HG02623 (cell line): ENCODE data around the gene ITGA2.

ENCODE experiments used
- ATAC-seq: cut with Tn5 transposase; IDR thresholded peaks from one replicate; pipeline ENCODE4 v1.9.1; 2021; ENCODE audit warnings: moderate library complexity; ENCODE audit not compliant: unreplicated experiment

The ITGA2 gene

DNA sequence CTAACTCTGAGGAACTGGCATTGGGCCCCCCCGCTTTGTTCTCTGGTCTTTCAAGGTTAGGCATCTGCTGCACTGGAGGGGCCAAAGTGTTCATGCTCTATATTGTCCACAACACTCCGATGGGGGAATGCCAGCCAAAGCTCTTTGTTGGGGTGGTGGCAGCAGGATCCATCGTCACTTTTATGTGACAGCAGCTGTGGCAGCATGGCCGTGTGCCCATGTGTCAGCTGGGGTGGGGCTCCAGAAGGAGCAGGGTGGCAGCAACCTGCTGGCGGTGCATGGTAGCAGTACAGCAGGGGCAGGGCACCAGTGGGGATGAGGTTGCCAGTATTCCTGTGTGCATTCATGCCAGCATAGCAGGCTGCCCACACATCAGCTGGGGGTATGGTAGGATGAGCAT is 28.2 kb downstream of the ITGA2 start:
- ATAC-seq = no peak

DNA sequence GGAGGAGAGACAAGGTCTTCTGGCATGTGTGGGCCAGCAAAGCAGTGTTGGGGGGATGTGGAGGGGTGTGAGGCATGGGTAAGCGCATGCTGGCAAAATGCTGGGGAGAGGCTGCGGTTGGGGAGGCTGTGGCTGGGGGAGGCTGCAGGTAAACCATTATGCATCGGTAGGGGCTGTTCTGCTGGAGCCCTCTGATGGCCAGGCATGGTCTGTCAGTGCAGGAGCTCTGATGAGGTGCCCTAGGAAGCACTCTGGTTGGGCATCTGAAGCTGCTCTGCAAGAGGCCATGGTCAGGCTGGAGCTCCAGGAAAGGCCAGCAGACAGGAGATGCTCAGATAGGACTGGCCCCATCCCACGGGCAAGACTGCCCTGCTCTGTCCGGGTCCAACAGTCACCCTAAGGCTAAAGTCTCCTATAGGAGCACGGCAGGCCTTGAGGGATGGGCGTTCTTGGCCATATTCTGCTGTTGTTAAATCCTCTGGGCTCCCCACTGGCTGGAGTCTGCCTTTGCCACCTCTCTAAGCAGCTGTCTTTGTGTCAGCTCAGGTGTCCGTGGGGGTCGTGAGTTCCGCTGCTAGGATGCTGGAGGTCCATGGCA is 28.7 kb downstream of the ITGA2 start:
- no peak for ATAC-seq

DNA sequence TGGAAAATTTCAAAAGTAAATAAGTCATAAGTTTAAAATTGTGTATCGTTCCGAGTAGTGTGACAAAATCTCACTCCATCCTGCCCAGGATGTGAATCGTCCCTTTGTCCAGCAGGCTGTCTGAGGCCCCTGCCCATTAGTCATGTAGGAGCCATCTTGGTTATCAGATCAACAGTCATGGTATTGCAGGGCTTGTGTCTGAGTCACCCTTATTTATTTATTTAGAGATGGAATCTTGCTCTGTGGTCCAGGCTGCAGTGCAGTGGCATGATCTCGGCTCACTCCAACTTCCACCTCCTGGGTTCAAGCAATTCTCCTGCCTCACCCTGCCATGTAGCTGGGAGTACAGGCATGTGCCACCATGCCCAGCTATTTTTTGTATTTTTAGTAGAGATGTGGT is 30.2 kb downstream of the ITGA2 start:
- ATAC-seq = no peak

DNA sequence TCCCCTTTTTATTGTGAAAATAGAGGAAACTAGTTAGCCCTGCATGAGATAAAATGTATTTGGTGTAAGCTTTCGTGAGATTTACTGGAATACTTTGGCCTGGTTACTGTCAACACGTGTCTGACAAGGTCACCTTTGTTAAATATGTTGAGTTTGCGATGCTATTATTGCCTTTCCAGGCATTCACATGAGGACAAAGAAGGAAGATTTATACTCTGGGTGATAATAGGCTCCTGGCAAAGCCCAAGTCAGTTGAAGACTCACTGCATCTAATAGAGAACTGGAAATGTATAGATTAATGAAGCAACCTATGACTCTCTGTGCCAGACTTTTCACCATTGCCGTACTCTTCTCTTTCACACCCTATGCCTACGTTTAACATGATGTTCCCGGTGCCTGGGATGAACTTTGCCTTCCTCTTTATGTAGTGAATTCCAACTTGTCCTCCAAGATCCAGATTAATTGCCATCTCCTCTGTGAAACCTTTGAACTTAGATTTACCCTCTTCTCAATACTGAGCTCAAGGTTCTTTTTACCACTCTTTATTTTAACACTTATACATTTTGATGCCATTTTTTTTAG is 33.9 kb downstream of the ITGA2 start:
- no peak for ATAC-seq

DNA sequence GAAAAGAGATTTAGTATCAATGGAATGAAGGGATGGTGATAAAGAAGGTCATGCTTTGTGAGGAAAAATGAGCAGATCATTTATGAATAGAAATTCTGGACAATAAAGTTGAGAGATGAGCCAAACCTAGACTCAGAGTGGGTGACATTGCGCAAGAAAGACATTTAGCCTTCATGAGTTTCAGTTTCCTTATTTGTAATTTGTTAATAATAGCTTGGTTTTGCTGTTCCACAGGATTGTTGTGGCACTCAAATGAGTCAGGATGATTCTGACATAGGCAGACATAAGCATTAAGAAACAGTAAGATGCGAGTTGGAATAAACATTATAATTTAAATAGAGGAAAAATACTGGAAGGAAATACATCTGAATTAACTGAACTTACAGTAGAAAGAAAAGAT is 34.8 kb downstream of the ITGA2 start:
- ATAC-seq = peak; percentile 89

DNA sequence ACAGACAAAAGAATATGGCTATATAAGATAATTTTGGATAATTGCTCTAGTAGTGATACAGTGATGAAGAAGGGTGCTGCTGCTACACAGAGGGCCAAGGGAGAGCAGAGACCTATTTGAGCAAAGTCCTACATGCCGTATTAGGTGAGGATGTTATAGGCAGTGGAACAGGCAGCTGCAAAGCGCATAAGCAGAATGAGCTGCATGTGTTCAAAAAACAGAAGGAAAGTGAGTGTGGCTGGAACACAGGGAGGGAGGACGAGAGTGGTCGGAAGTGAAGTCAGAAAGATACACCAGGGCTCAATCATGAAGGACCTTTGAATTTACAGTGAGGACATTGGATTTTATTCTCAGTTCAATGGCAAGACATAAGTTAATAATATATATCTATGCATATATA is 35.4 kb downstream of the ITGA2 start:
- no peak for ATAC-seq

DNA sequence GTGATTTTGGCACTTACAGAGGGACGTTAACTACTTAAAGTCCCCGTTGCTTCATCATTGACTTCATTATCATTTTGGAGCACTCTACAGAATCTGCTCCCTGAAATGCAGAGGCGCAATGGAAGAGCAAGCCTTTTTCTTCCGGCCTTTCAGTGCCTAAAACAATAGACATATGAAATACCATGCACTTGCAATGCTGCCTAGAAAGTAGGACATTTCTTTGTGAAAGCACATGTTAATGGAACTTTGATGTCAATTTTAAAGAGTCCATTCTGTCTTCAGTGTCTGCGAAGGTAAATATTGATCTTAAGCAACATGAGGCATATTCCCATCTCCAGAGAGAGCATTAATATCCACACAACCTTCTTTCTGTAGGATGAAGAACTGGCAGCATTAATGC is 36.3 kb downstream of the ITGA2 start:
- no peak for ATAC-seq

DNA sequence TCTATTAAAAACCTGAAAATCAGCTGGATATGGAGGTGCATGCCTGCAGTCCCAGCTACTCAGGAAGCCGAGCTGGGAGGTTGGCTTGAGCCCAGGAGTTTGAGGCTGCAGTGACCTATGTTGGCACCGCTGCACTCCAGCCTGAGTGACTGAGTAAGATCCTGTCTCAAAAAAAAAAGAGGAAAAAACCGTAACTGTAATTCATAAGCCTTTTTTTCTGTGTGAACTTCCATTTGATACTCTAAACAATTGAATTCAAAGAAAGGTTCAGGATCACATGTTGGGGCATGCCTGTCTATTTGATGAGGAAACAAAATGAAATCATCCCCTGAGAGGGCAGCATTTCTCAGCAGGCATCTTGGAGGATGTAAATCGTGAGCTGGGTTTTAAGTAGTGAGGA is 38.8 kb downstream of the ITGA2 start:
- no peak for ATAC-seq

DNA sequence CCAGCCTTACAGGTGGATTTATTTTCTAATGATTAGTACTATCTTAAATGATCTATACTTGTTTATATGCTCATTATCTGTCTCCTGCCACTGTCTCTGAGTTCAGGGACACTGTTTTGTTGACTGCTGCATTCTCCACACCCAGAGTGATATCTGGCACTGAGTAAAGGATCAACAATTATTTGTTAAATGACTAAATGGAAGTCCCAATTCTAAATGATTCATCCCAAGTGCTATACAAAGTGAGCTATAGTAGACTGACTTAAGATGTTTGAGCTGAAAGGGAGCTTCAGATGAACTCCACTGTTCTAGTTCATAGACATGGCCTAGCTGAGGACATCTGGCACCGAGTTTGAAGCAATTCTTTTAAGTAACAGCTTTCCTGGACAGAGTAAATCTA is 40.5 kb downstream of the ITGA2 start:
- no peak for ATAC-seq

DNA sequence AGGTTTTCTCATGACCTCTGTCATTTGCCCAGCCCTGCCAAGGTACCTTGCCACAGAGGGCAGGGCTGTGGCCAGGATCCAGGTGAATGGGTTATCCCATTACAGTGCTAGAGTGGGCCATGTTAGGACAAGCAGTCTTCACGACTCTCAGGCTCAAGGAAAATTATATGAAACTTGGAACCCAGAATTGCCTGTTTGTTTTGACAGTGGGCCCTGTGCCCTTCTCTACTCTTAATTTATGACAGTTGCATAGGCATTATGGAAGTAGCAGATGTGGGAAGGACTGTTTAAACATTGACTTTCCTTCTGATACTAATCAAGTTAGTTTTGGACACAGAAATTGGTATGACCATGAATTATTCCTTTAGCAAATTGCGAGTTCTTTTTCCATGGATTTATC is 41.7 kb downstream of the ITGA2 start:
- no peak for ATAC-seq

DNA sequence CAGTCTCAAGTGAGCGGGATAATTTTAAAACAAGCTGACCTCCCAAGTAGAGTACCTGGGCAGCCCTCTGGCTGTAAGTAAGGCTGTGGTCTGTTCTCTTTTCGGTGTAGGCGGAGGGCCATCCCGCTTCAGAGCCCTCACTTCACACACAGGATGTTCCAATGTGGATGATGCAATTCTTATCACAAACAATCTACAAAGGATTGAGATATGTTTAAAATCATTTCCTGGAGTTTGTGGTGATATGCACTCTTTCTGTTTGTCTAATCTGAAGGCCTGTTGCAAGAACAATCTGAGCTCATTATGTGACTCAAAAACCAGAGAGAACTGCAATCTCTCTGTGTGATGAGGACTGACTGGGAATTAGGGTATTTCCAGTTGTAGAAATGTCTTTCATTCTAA is 42.5 kb downstream of the ITGA2 start:
- no peak for ATAC-seq

DNA sequence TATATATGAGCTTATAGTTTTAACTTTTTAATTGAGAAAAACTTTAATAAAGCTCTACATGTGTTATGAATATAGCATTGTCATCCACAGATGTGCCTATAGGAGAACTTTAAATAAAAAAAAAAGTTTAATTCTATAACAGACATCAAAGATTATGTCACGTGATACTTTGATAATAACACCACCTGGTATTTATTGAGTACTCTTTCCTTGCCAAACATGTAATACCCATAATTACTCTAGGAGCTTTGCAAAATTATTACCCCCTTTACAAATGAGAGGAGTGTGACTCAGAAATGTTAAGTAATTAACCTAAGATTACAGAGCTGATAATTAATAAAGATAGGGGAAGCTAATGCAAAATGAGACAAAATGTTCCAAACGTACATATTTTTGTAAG is 43.0 kb downstream of the ITGA2 start:
- no peak for ATAC-seq

DNA sequence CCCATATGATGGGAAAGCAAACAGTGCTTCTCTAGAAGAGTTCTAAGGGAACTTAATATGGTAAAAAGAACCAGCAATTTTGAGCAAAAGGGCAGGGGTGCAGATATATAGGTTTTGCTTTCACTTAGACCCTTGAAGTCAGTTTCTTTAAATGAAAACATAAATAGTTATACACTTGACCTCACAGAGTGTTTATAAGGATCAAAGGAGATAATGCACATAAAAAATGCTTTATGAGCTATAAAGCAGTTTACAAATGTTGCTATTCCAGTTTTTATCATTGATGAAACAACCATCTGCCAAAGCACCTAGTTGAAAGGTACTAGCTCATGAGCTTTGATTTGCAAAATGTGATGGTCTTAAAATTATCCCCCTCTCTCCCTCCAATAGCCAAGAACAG is 45.7 kb downstream of the ITGA2 start:
- no peak for ATAC-seq

DNA sequence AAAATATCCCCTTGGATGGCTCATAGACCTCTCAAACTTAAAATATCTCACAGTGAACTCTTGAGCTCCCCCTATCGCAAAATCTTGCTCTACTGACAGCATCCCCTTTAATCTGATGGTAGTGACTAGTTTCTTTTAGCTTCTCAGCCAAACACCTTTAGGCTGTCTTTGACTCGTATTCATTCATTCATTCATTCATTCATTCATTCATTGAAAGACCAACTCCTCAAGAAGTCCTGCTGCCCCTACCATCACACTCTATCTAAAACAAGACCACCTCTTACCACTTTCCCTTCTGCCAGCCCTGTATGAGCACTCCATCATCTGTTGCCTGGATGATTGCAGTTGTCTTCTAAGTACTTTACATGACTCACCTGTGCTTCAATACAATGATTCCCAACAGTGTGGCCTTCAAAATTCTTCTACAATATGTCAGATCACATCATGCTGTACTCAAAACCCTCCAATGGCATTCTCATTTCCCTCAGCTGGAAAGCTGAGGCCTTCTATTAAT is 46.8 kb downstream of the ITGA2 start:
- no peak for ATAC-seq

DNA sequence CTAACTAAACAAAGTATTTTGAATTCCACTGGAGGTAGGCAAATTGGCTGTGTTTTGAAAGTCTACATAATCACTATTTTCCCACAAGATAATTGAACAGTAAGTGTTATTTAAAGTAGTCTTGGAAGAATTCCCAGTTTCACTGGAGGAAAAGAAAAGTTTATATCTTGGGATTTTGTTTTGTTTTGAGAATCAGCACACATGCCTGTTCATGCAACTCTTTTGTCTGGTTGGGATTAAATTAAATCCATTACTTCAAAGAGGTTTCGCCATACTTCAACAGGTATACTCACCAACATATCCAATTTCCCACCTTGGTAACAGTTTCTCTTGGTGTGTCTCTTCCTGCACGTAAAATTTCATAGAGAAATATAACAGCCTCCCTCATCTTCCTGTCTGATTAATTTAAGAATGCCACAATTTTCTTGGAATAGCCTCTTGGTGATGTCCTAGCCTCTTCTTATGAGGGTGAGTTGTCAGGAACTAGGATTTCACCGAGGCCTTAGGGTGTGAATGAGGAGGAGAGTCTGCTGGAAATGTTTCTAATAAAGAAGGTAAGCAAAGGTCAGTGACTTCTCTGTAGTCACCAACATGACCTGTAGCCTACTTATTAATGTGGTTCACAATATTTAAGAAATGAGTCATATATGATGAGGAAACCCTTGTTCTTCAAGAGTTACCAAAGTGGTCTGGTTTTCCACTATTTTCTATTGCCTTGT is 48.1 kb downstream of the ITGA2 start:
- ATAC-seq = no peak

DNA sequence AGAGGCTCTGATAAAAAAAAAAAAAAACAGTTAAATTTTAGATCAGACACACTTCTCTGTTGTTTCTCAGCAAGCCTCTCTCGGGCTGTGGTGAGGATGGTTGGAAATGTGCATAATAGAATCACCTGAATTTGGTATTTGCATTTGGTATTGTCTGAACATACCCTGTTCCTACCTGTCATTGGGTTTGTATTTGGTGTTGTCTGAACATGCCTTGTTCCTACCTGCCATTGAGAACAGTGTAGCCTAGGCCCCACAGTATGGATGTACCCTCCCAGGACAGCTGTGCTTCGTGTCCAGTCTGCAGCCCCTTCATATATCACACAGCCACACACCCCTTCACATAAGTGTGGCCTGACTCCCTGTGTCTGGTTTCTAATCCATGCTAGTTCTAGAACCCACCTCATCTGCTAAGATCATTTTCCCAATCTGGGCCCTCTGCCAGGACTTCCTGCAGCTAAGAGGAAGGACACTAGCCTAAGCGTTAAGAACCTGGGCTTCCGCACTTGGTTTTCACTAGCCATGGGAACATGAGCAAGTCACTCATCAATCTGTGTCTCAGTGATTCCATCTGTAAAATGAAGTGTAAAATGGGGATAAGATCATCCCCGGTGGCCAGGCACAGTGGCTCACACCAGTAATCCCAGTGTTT is 49.2 kb downstream of the ITGA2 start:
- no peak for ATAC-seq

DNA sequence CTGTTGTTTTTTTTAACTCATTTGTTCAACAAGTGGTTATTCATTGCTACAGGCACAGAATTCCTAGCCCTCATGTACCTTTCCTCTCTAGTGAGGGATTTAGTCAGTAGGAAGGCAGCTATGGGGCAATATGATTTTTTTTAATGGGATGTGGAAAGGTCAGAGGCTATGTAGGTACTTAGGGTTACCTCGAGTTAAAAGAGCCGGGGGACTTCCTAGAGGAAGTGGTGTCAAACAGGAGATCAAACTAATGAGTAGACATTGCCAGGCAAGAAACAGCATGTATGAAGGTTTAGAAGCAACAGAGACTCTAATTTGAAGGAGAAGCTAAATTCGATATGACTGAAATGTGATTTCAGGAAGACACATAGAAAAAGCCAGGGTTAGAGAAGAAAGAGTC is 50.7 kb downstream of the ITGA2 start:
- ATAC-seq = no peak

DNA sequence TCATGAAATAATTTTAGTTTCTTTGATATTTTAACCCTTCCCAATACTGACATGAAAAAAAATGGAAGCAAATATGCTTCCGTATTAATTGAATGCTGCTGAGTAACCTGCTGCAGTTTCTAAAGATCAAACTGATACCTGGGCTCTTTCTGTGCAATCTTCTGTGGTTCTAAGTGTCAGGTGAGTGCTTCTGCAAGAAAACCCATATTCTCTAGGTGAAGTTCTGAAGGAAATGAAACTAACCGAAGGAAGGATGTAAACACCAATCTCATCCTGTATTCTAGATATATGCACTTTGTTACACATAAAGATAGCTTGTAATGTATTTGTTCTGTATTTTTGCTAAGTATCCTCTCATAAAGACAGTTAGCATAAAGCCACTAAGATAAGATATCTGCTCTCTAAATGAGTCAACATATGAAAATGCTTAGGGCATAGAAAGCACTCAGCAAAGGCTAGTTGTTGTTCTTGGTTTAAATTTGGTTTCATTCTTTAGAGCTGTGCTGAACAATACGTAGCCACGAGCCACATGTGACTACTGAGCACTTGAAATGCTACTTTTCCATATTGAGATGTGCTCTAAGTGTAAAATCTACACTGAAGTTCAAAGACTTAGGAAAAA is 52.0 kb downstream of the ITGA2 start:
- peak; percentile 97 for ATAC-seq

DNA sequence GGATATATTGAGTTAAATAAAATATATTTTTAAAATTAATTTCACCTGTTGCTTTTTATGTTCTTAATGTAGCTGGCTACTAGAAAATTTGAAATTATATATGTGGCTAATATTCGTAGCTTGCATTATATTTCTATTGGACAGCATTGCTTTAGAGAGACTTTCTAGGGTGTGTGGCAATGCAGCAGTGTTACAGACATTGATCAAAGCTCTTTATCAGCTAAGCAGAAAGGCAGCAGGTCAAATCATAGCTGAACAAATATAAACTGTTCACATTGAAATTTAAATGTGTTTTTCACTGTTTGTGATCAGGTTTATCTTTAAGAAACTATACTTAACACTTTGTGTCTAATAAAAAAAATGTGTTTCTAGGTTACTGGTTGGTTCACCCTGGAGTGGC is 52.6 kb downstream of the ITGA2 start:
- no peak for ATAC-seq

DNA sequence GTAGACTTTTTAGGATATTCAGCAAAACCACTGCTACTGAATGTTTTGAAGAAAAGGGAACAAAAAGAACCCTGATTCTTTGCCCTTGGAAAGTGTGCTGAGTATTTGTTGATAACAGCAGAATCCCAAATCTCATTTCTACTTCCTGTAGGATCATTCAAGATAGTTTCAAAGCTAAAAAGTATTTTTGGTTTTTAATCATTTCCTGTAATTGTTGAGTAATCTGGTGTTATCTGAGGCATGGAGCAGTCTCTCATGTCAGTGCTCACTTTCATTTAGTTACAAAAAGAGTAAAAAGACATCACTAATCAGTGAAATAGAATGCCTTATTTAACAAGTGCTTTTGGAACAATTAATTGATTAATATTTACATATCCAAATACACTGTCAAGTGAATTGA is 56.1 kb downstream of the ITGA2 start:
- ATAC-seq = no peak

DNA sequence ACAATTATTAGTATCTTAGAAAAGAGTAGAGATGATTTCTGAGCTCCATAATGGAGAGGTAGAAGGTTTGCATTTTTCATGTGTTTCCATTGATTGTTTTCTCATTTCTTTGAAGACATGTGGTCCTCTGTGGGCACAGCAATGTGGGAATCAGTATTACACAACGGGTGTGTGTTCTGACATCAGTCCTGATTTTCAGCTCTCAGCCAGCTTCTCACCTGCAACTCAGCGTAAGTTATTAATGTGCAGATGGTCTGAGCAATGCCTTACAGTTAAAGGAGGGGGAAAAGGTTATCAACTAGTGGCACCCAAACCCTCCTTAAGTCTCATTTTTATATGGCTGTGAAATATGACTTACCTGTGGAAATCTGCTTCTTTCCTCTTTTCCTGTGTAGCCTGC is 59.1 kb downstream of the ITGA2 start:
- no peak for ATAC-seq

DNA sequence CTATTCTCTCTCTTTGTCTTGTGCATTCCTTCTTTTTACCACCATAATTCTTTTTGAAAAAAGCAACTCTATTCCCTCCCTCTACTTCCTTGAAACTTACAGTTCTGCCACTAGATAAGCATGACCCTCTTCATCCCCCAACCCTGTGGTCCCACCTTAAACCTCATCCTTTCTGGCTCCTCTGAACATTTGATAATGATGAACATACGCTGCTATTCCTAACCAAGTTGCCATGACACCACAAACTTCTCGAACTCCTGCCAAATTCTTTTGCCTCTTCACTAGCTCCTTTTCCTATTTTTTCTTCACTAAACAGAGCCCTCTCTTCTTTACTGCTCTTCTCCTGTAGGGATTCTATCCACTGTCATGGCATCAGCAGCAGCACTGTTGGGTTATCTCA is 63.3 kb downstream of the ITGA2 start:
- ATAC-seq = no peak
